CD4-positive, alpha-beta T cell treated with Interleukin-10 for 1 hour (primary cell): Measurements from ENCODE around the gene SEZ6L.

Experiments
- DNase-seq: peaks from one replicate; pipeline ENCODE4 v3.0.0-alpha.2; 2020

The SEZ6L gene

DNA sequence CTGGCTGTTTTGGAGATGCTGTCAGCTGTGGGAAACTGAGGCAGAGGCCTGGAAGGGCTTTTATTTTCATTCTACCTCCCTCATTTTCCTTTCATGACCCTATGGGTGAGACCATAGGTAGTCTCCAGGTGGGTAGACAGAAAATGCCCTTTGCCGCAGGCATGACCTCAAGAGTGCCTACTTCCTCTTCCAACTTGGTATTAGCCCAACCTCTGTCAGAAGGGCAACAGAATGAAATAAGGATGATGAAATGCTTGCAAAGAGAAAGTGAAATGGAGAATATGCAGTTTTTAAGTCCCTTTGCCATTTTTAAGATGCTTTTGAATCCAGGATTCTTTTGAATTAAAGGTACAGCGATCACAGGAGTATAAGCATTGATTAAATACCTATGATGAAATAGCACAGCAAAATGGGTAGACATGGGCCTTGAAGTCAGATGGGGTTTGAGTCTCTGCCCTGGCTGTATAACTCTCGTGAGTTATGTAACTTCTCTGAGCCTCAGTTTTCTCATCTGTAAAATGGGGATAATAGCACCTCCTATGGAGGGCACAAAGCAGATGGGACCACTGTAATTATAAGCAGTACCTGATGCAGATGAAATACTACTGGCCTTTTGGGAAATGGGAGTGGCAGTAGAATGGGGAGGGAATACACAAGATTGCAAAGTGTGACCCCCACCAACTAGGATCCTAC, 263.5 kb downstream of the SEZ6L start:
- peak; percentile 11 for DNase-seq
